ENCODE data around the gene CCDC13.

Gene CCDC13

DNA sequence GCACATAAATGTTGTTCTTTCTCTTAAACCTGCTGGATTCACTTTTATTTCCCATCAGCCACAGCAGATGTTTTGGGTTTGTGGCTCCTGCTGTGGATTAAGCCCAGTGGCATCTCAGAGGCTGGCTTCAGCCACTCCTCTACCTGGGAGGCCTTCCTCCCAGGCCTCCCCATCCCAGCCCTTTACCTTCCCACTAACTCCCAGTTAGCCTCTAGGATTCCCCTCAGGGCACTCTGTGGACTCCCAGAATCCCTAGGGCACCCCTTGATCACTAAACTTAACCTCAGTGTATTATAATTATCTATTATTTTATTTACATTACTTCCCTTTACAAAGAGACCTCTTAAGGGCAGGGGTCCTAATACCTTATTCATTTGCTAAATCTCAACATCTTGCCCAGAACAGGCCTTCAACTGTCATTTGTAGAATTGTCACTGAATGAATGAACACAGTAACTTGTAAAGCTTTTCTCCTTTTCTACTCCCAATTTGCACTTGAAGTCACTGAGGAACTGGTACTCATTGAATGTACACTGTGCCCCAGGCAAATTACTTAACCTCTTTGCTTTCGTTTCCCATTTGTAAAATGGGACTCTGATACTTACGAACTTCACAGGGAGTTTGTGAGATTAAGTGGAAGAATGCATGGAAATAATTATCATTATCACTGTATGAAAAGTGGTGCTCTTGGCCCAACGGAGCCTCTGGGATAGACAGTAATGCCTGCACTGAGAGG, 8.3 kb downstream of the CCDC13 start:
- H3K27ac ChIP-seq, result no peak overlapping the region
- DNase-seq (ENCODE audit: low spot score), result no peak
- ChIA-PET POLR2A (ENCODE audit: low non-redundant PET) (no interaction called here), CTCF (no interaction called here)
- no peak for TF ChIP-seq CTCF (conservative IDR thresholded peaks at IDR 0.05; ENCODE audit: low read depth)

GRCh38 chr3:42764115-42764514, 8.9 kb downstream of the CCDC13 start:
- no peak overlapping the region for H3K27ac ChIP-seq
- POLR2A ChIA-PET (ENCODE audit: low non-redundant PET), result no interaction called here
- no peak for TF ChIP-seq CTCF (conservative IDR thresholded peaks at IDR 0.05; ENCODE audit: low read depth)
- CTCF ChIA-PET, result no interaction called here
- DNase-seq (ENCODE audit: low spot score), result no peak

GRCh38 chr3:42763021-42763420, 10.0 kb downstream of the CCDC13 start:
- no peak for TF ChIP-seq CTCF (conservative IDR thresholded peaks at IDR 0.05; ENCODE audit: low read depth)

DNA sequence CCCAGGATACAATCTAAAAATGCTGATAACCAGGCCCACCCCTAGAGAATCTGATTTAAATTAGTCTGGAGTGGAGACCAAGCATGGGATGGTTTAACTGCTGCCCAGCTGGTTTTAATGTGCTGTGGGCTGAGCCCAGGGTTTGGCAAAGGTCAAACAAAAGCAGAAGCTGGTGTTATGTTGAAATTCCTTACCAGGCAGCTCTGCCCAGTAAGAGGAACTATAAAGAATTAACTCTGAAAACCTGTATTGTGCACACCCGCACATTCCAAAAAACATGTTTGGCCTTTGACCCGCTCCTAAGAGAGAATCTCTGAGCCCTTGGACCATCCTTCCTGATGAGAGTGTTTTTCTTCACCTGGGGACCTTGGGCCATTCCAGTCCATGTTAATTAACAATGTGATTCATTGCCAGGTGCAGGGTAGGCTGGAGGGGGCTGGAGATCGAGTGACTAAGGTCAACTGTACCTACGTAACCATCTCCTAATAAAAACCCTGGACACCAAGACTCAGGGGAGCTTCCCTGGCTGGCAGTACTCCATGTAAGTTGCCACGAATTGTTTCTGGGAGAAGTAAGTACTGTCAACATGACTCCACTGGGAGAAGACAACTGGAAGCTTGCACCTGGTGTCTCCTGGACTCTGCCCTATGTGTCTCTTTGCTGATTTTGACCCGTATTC, 10.9 kb downstream of the CCDC13 start:
- no peak for TF ChIP-seq CTCF (conservative IDR thresholded peaks at IDR 0.05; ENCODE audit: low read depth)
- DNase-seq (ENCODE audit: low spot score), result no peak
- CTCF ChIA-PET, result no interaction called here
- H3K27ac ChIP-seq, result no peak overlapping the region
- POLR2A ChIA-PET (ENCODE audit: low non-redundant PET), result no interaction called here

More at GRCh38 chr3:42763021-42763420, 10.0 kb downstream of the CCDC13 start:
- no peak for DNase-seq (ENCODE audit: low spot score)
- ChIA-PET POLR2A (ENCODE audit: low non-redundant PET) (no interaction called here), CTCF (no interaction called here)
- H3K27ac ChIP-seq, result no peak overlapping the region

DNA sequence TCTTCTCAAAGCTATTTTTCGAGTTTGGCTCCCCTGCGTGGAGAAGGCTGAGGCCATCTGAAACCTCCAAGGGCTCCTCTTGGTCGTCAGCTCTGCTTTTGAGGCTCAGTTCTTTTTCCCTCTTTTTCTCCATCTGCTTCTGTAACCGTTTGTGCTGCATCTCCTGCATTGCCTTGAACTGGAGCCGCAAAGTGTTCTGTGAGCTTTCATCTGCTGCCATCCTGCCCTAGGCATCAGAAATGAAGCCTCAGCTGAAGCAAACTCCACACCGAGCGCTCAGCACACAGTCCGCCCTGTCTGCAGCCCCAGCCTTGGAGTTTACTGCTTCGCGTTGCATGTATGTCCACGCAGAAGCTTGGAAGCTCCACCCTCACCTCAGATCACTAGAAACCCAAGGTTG, 14.9 kb downstream of the CCDC13 start:
- ChIA-PET POLR2A (ENCODE audit: low non-redundant PET) (no interaction called here), CTCF (no interaction called here)
- no peak overlapping the region for H3K27ac ChIP-seq
- TF ChIP-seq CTCF (conservative IDR thresholded peaks at IDR 0.05; ENCODE audit: low read depth), result no peak
- no peak for DNase-seq (ENCODE audit: low spot score)

DNA sequence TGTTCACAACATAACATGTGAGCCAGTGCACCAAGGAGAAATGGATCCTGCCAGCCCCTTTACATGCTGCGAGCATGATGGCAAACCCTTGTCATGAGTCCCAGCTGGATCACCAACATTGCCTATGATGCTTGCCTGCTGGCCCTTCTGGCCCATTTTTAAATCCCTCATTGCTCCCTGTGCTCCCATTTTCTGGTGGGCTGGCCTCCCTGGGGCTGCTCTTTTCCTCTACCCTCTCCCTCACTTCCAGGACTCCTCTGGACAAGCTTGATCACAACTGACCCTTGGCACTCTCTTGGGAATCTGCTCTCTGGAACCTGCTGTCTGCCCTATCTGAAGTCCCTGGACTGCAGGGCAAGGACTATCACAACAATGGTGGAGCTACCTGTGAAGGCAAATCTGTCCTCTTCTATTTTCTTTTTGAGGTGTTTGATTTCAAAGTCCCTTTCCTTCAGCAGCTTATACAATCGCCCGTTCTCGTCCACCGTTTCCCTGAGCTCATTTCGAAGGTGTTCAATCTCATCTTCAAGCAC, 16.3 kb downstream of the CCDC13 start:
- DNase-seq (ENCODE audit: low spot score), result no peak
- ChIA-PET CTCF (no interaction called here), POLR2A (ENCODE audit: low non-redundant PET) (no interaction called here)
- no peak for TF ChIP-seq CTCF (conservative IDR thresholded peaks at IDR 0.05; ENCODE audit: low read depth)
- H3K27ac ChIP-seq, result no peak overlapping the region
